ENCODE results near the gene PDE2A. TPM values are rescaled to one million over a fixed set of nuclear protein-coding genes. Genes with fewer than 3 reads are reported as not detected.

Gene PDE2A
- total RNA-seq, 1 experiment from 2014 or later: 1.1 TPM

GRCh38 chr11:72630104-72630852 is 43.9 kb downstream of the PDE2A start:
- H3K27me3 Mint-ChIP-seq (ENCODE audit: unreplicated experiment): peaks cover 66% of the 10 kb centered on the region

GRCh38 chr11:72629266-72629665 is 45.0 kb downstream of the PDE2A start:
- H3K27ac Mint-ChIP-seq (ENCODE audit: unreplicated experiment): no peak overlapping the region
- DNase-seq: no peak
- no peaks in the 10 kb centered on the region for H3K9me3 Mint-ChIP-seq (ENCODE audit: low read depth, unreplicated experiment)
- CTCF ChIA-PET: interaction anchor here (1.2 kb wide), 1 partner anchor 20 kb away, joined by 3 read pairs; no protein-coding TSS in a partner anchor
- intact Hi-C loops (cut with micrococcal nuclease; ENCODE audit: unreplicated experiment): no loop called here
- H3K36me3 Mint-ChIP-seq (ENCODE audit: insufficient read depth, unreplicated experiment): no peaks in the 10 kb centered on the region
- peaks cover 75% of the 10 kb centered on the region for H3K27me3 Mint-ChIP-seq (ENCODE audit: unreplicated experiment)
- H3K4me3 Mint-ChIP-seq (ENCODE audit: low read depth, unreplicated experiment): no peak overlapping the region
- TF ChIP-seq CTCF (IDR thresholded peaks at IDR 0.05; ENCODE audit: unreplicated experiment): no peak
- BruUV-seq (replicated peaks): no TSS peak
- no peaks in the 10 kb centered on the region for H3K4me1 Mint-ChIP-seq (ENCODE audit: low read depth, unreplicated experiment)

More at GRCh38 chr11:72630104-72630852, 43.9 kb downstream of the PDE2A start:
- intact Hi-C loops (cut with micrococcal nuclease; ENCODE audit: unreplicated experiment): no loop called here
- CTCF ChIA-PET: interaction anchor here (0.5 to 0.6 kb wide), 4 partner anchors 40 to 805 kb away, joined by 3 to 10 read pairs (median 6); no protein-coding TSS in a partner anchor
- no peak for TF ChIP-seq CTCF (IDR thresholded peaks at IDR 0.05; ENCODE audit: unreplicated experiment)
- no peak overlapping the region for H3K4me3 Mint-ChIP-seq (ENCODE audit: low read depth, unreplicated experiment)
- no TSS peak for BruUV-seq (replicated peaks)
- H3K27ac Mint-ChIP-seq (ENCODE audit: unreplicated experiment): no peak overlapping the region
- no peak for DNase-seq
- H3K9me3 Mint-ChIP-seq (ENCODE audit: low read depth, unreplicated experiment): no peaks in the 10 kb centered on the region
- no peaks in the 10 kb centered on the region for H3K4me1 Mint-ChIP-seq (ENCODE audit: low read depth, unreplicated experiment)
- H3K36me3 Mint-ChIP-seq (ENCODE audit: insufficient read depth, unreplicated experiment): no peaks in the 10 kb centered on the region

- TF ChIP-seq CTCF (IDR thresholded peaks at IDR 0.05; ENCODE audit: unreplicated experiment): no peak
- Mint-ChIP-seq H3K36me3 (ENCODE audit: insufficient read depth, unreplicated experiment) (no peaks in the 10 kb centered on the region), H3K4me1 (ENCODE audit: low read depth, unreplicated experiment) (no peaks in the 10 kb centered on the region), H3K4me3 (ENCODE audit: low read depth, unreplicated experiment) (no peak overlapping the region), H3K27ac (ENCODE audit: unreplicated experiment) (no peak overlapping the region), H3K9me3 (ENCODE audit: low read depth, unreplicated experiment) (no peaks in the 10 kb centered on the region), H3K27me3 (ENCODE audit: unreplicated experiment) (peaks cover 80% of the 10 kb centered on the region)
- DNase-seq: no peak
- CTCF ChIA-PET: interaction anchor here (1.2 kb wide), 1 partner anchor 19 kb away, joined by 3 read pairs; no protein-coding TSS in a partner anchor
- BruUV-seq (replicated peaks): no TSS peak
- intact Hi-C loops (cut with micrococcal nuclease; ENCODE audit: unreplicated experiment): no loop called here
Observed at GRCh38 chr11:72627594-72628281, 46.5 kb downstream of the PDE2A start.

- intact Hi-C loops (cut with micrococcal nuclease; ENCODE audit: unreplicated experiment): no loop called here
- Mint-ChIP-seq H3K27me3 (ENCODE audit: unreplicated experiment) (peaks cover 89% of the 10 kb centered on the region), H3K36me3 (ENCODE audit: insufficient read depth, unreplicated experiment) (no peaks in the 10 kb centered on the region), H3K9me3 (ENCODE audit: low read depth, unreplicated experiment) (no peaks in the 10 kb centered on the region), H3K27ac (ENCODE audit: unreplicated experiment) (no peak overlapping the region), H3K4me1 (ENCODE audit: low read depth, unreplicated experiment) (no peaks in the 10 kb centered on the region), H3K4me3 (ENCODE audit: low read depth, unreplicated experiment) (no peak overlapping the region)
- BruUV-seq (replicated peaks): no TSS peak
- no peak for TF ChIP-seq CTCF (IDR thresholded peaks at IDR 0.05; ENCODE audit: unreplicated experiment)
- no peak for DNase-seq
- CTCF ChIA-PET: no interaction called here
Observed at GRCh38 chr11:72626414-72626936, 47.7 kb downstream of the PDE2A start.

Measured in Calu3 (cell line).